Measurements from ENCODE around the gene TTN.

DNA sequence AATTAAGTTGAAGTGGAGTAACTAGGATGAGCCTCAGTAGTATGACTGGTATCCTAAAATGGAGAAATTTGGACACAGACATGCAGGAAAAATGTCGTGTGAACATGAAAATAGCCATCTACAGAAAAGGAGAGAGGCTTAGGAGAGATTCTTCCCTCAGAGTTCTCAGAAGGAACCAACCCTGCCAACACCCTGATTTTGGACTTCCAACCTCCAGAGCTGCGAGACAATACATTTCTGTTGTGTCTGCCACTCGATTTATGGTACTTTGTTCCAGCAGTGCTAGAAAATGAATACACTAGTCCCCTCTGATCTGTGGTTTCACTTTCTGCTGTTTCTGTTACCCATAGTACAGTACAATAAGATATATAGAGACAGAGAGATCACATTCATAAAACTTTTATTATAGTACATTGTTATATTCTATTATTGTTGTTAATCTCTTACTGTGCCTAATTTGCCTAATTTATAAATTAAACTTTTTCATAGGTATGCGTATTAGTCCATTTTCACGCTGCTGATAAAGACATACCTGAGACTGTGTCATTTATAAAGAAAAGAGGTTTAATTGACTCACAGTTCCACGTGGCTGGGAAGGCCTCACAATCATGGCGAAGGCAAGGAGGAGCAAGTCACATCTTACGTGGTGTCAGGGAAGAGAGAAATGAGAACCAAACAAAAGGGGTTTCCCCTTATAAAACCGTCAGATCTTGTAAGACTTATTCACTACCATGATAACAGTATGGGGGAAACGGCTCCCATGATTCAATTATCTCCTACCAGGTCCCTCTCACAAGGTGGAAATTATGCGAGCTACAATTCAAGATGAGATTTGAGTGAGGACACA, 285.7 kb downstream of the TTN start:
- TF ChIP-seq, protein P1, sequence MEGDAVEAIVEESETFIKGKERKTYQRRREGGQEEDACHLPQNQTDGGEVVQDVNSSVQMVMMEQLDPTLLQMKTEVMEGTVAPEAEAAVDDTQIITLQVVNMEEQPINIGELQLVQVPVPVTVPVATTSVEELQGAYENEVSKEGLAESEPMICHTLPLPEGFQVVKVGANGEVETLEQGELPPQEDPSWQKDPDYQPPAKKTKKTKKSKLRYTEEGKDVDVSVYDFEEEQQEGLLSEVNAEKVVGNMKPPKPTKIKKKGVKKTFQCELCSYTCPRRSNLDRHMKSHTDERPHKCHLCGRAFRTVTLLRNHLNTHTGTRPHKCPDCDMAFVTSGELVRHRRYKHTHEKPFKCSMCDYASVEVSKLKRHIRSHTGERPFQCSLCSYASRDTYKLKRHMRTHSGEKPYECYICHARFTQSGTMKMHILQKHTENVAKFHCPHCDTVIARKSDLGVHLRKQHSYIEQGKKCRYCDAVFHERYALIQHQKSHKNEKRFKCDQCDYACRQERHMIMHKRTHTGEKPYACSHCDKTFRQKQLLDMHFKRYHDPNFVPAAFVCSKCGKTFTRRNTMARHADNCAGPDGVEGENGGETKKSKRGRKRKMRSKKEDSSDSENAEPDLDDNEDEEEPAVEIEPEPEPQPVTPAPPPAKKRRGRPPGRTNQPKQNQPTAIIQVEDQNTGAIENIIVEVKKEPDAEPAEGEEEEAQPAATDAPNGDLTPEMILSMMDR (IDR thresholded peaks at IDR 0.05; ENCODE audit: insufficient read depth, low read depth, low read length), result no peak
- no peak for TF ChIP-seq EZH2 (IDR thresholded peaks at IDR 0.05; ENCODE audit: insufficient read depth, low read length)
